ENCODE results near the gene MYO16. TPM values are rescaled to one million over a fixed set of nuclear protein-coding genes. Genes with fewer than 3 reads are reported as not detected.

MYO16 gene
- polyA plus RNA-seq, 6 donors from 2014 or later = not detected

DNA sequence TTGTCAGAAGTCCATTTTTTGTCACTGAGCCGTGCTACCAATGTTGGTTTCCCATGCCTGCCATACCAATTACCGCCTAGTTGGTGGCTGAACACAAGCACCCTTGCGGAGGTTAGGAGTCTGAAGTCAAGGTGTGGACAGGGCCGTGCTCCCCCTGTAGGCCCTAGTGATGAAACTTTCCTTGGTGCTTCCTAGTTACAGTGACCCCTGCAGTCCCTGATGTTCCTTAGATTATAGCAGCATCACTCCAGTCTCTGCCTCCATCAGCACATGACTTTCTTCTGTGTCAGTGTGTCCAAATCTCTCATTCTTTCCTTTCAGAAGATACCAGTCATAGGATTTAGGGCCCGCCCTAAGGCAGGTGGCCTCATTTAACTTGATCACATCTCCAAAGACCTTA, 99.0 kb downstream of the MYO16 start:
- Mint-ChIP-seq H3K36me3 (no peaks in the 10 kb centered on the region), H3K27me3 (no peaks in the 10 kb centered on the region), H3K4me3 (peak overlapping the region in 1 of 8 donors; percentile 10), H3K27ac (no peak overlapping the region), H3K9me3 (peaks cover 0 to 4% (median 0%) of the 10 kb centered on the region in 7 donors), H3K4me1 (no peaks in the 10 kb centered on the region)
- DNase-seq (no peak), ATAC-seq (ENCODE audit: low read depth in 2 of 2) (no peak)

DNA sequence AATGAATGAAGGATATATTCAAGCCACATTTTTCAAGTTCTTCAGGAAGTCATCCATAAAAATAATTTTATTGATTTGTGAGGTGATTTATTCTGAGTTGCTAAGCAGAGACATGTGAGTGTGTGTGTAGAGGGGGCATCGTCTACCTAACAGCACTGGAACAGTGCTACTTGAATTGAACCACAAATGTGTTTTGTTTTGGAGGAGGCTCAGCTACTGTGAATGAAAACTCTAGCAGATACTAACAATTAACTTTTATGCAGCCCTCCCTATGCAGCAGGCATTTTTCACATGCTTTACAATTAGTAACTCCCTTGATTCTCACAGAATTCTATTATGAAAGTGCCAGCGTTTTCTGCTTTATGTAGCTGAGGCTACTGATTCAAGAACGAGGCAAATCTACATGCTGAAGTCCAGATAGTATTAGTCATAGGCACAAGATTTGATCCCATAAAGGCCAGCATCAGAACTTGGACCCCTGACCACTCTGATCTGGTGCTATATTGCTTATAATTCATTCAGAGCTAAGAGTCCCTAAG, 103.7 kb downstream of the MYO16 start:
- Mint-ChIP-seq H3K4me3 (no peak overlapping the region), H3K4me1 (no peaks in the 10 kb centered on the region)
- ATAC-seq (ENCODE audit: low read depth in 2 of 2) = no peak

DNA sequence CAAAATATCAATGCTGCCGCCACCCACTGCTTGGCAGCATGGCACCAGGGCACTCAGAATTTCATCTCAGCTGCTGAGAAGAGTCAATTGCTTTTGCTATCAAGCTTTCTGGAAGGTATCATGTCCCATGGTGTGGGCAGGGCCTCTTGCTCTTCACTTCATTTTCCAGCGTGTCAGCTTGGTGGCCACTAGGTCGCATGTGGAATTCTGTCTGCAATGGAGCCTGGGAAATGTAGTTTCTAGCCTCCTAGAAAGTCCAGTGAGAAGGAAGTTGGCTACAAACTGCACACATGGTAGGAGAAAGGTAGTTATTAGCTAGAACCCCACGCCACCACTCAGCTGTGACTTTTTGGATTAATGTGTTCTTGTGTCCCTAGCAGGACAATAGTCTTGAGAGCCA, 105.3 kb downstream of the MYO16 start:
- DNase-seq = no peak
- ATAC-seq (ENCODE audit: low read depth in 2 of 2) = no peak
- Mint-ChIP-seq H3K9me3 (peaks cover 4 to 18% (median 5%) of the 10 kb centered on the region in 7 donors), H3K27me3 (no peaks in the 10 kb centered on the region), H3K4me1 (no peaks in the 10 kb centered on the region), H3K4me3 (no peak overlapping the region), H3K36me3 (no peaks in the 10 kb centered on the region), H3K27ac (no peak overlapping the region)

More for the DNA sequence above, 103.7 kb downstream of the MYO16 start:
- Mint-ChIP-seq H3K36me3 (no peaks in the 10 kb centered on the region), H3K27me3 (no peaks in the 10 kb centered on the region), H3K9me3 (peaks cover 0 to 11% (median 4%) of the 10 kb centered on the region in 7 donors), H3K27ac (no peak overlapping the region)
- DNase-seq = no peak

DNA sequence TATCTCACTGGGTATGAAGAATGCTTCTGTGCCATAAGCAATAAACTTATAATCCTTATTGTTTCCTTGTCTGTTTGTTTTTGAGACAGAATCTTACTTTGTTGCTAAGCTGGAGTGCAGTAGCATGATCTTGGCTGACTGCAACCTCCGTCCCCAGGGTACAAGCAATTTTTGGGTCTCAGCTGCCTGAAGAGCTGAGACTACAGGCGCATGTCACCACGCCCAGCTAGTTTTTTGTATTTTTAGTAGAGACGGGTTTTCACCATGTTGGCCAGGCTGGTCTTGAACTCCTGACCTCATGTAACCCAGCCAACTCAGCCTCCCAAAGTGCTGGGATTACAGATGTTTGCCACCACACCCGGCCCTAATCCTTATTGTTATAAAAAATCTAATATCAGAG, 112.5 kb downstream of the MYO16 start:
- no peak for DNase-seq
- Mint-ChIP-seq H3K36me3 (no peaks in the 10 kb centered on the region), H3K4me1 (no peaks in the 10 kb centered on the region), H3K9me3 (peaks cover 0 to 34% (median 6%) of the 10 kb centered on the region in 7 donors), H3K27me3 (no peaks in the 10 kb centered on the region), H3K27ac (no peak overlapping the region), H3K4me3 (peak overlapping the region in 1 of 8 donors; percentile 52)
- no peak for ATAC-seq (ENCODE audit: low read depth in 2 of 2)

DNA sequence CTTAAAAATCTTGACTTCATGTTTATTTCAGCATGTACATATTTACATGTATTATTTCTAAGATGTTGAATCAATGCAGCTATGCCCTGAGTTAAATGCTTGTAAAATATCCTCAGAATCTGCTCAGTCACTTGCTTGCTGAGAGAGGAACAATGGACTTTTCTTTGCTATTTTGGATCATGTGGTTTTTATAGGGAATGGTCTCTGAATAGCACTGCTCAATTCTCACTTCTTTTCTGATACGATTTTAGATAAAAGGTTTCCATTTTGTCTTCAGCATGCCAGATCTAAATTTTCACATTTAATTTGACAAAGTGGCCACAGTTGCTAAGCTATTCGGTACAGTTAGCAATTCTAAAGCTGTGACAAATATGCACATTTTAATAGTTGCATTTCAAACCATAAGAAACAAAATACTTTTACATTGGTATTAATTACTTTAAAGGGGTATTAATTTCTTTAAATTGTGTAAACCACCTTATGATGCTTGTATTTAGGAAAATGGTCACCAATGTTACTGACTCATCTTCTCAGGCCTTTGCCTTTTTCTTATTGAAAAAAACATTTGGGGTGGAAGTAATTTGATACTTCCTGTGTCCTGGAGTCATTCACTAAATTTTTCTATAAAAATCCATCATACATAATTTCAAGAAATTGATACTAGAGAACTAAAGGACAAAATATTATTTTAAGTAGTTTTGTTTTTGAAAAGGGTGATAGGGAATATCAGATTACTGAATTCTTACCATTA, 113.5 kb downstream of the MYO16 start:
- Mint-ChIP-seq H3K4me1 (no peaks in the 10 kb centered on the region), H3K27me3 (no peaks in the 10 kb centered on the region), H3K9me3 (peaks cover 0 to 32% (median 6%) of the 10 kb centered on the region in 7 donors), H3K36me3 (no peaks in the 10 kb centered on the region), H3K4me3 (no peak overlapping the region), H3K27ac (no peak overlapping the region)
- ATAC-seq (ENCODE audit: low read depth in 2 of 2) (no peak), DNase-seq (no peak)

DNA sequence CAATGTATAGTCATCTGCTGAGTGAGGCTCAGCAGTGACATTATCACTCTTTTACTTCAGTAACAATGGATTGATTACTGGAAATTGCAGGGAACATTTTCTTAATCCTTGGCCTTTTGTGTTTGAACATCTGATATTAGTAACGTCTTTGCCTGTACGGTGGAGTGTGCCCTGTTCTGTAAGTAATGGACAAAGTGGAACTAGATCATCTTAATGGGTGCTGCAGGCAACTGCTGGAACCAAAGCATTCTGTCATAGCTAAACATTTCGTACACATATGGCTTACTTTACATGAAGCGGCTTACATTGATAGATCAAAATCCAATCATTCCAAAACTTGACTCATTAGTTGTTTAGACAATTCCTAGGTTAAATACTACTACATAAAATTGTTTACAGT, 114.1 kb downstream of the MYO16 start:
- no peak for DNase-seq
- ATAC-seq (ENCODE audit: low read depth in 2 of 2) = no peak
- H3K27ac Mint-ChIP-seq = no peak overlapping the region
- H3K27me3 Mint-ChIP-seq = no peaks in the 10 kb centered on the region
- peaks cover 0 to 26% (median 6%) of the 10 kb centered on the region in 7 donors for H3K9me3 Mint-ChIP-seq
- H3K4me1 Mint-ChIP-seq = no peaks in the 10 kb centered on the region
- no peak overlapping the region for H3K4me3 Mint-ChIP-seq
- no peaks in the 10 kb centered on the region for H3K36me3 Mint-ChIP-seq

DNA sequence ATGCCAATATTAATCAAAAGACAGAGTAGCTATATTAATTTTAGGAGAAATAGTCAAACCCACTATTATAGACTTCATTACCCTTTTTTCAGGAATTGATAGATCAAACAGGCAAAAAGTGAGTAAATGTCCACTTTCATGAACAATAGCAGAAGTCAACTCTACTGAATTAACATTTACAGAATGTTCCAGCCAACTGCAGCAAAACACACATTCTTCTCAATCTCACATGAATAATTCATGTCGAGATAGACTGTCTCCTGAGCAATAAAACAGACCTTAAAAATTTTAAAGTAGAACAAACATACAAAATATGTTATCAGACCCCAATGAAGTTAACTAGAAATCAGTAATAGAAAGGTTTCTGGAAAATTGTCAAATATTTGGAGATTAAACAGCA, 118.4 kb downstream of the MYO16 start:
- Mint-ChIP-seq H3K4me1 (no peaks in the 10 kb centered on the region), H3K27me3 (no peaks in the 10 kb centered on the region), H3K27ac (no peak overlapping the region), H3K9me3 (peaks cover 0 to 11% (median 0%) of the 10 kb centered on the region in 7 donors), H3K4me3 (no peak overlapping the region), H3K36me3 (no peaks in the 10 kb centered on the region)
- ATAC-seq (ENCODE audit: low read depth in 2 of 2) (no peak), DNase-seq (no peak)

DNA sequence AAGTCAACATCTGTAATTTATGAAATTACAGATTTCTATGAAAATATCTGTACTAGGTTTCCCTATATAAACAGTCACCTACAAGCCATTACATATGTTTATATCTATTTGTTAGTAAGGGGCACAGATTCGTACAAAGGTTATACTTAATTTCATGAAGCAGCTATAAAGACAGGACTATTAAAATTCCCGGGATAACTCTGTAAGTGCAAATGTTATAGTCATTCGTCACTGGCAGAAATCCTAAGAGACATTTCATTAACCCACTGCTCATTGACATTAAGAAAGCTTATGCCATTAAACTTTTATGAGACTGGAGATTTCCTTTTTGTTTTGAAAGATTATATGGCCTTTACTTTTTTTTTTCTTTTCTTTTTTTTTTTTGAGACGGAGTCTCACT, 122.9 kb downstream of the MYO16 start:
- no peak for DNase-seq
- Mint-ChIP-seq H3K27me3 (no peaks in the 10 kb centered on the region), H3K27ac (no peak overlapping the region), H3K9me3 (peaks cover 0 to 2% (median 0%) of the 10 kb centered on the region in 7 donors), H3K4me3 (no peak overlapping the region), H3K4me1 (no peaks in the 10 kb centered on the region), H3K36me3 (no peaks in the 10 kb centered on the region)
- no peak for ATAC-seq (ENCODE audit: low read depth in 2 of 2)

DNA sequence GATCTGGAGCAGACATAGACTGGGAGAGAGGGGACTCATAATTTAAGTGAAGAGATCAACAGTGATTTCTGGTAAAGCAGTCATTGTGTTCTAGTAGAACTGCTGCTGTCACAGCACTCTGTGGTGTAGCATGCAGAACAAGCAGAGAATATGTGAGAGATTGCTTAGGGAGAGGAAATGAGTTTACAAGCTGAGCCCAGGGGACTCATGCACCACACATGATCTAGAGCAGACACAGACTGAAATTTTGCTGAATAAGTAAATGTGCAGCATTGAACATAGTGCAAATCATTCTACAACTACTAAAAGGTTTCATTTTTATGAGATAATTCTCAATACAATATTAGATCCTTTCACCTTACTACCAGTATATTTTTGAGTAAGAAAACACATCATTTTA, 125.7 kb downstream of the MYO16 start:
- no peak overlapping the region for H3K27ac Mint-ChIP-seq
- no peak for ATAC-seq (ENCODE audit: low read depth in 2 of 2)

DNA sequence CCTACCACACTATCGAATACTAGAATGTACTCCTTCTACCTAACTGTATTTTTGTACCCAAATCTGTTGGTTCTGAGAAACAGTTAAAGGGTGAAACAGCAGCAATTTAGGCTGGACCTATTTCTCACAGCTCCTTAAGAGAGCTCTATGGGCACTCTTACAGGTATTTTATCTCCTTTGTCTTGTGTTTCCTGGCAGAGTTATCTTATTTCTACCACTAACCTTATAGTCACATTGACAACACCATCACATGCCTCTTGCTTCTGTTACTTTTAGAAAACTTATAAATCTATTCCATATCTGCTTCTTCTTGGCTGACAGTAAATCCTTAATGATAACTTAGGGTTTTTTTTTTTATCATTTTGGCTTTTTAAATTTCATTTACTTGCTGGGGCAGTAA, 130.7 kb downstream of the MYO16 start:
- Mint-ChIP-seq H3K4me3 (no peak overlapping the region), H3K27me3 (no peaks in the 10 kb centered on the region), H3K36me3 (no peaks in the 10 kb centered on the region), H3K9me3 (peaks cover 0 to 6% (median 0%) of the 10 kb centered on the region in 7 donors), H3K4me1 (no peaks in the 10 kb centered on the region), H3K27ac (no peak overlapping the region)
- ATAC-seq (ENCODE audit: low read depth in 2 of 2) (no peak), DNase-seq (no peak)

More for the DNA sequence above, 125.7 kb downstream of the MYO16 start:
- Mint-ChIP-seq H3K9me3 (no peaks in the 10 kb centered on the region), H3K4me1 (no peaks in the 10 kb centered on the region), H3K4me3 (no peak overlapping the region), H3K27me3 (no peaks in the 10 kb centered on the region), H3K36me3 (no peaks in the 10 kb centered on the region)
- no peak for DNase-seq

DNA sequence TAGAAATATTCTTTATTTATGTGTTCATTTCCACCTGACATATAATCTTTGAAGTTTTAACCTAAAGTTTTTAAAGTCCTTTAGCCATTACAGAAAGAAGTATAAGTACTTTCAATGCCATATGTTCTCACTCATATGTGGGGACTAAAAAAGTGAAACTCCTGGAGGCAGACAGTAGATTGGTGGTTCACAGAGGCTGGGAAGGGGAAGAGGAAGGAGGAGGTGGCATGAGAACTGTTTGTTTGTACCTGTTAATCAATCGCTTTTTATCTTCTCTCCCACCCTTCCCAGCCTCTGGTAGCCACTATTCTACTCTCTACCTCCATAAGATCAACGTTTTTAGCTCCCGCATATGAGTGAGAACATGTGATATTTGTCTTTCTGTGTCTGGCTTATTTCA, 131.1 kb downstream of the MYO16 start:
- no peaks in the 10 kb centered on the region for H3K4me1 Mint-ChIP-seq
- H3K27ac Mint-ChIP-seq = no peak overlapping the region
- no peak for DNase-seq
- no peaks in the 10 kb centered on the region for H3K36me3 Mint-ChIP-seq
- H3K9me3 Mint-ChIP-seq = peaks cover 0 to 6% (median 0%) of the 10 kb centered on the region in 7 donors
- ATAC-seq (ENCODE audit: low read depth in 2 of 2) = no peak
- no peaks in the 10 kb centered on the region for H3K27me3 Mint-ChIP-seq
- H3K4me3 Mint-ChIP-seq = no peak overlapping the region

DNA sequence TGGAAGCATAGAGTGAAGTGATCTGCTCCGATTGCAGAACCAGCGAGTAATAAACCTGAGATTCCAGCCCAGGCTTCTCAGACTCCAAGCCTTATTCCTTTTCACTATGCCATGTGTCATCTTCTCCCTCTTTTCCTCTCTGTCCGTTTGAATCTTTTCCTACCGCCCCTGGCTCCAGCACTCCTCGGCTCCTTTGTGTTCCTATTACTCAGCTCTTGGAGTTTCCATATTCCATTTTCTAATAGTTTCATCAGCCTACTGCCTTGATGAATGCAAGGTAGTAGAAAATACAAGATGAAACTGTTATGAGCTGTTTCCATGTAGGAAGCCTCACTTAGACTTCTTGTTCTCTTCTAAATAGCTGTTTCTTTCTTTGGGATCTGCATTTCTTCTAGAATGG, 138.6 kb downstream of the MYO16 start:
- DNase-seq = no peak
- ATAC-seq (ENCODE audit: low read depth in 2 of 2) = no peak
- H3K4me3 Mint-ChIP-seq = no peak overlapping the region
- H3K9me3 Mint-ChIP-seq = no peaks in the 10 kb centered on the region
- H3K36me3 Mint-ChIP-seq = no peaks in the 10 kb centered on the region
- H3K4me1 Mint-ChIP-seq = no peaks in the 10 kb centered on the region
- H3K27me3 Mint-ChIP-seq = no peaks in the 10 kb centered on the region
- H3K27ac Mint-ChIP-seq = no peak overlapping the region

DNA sequence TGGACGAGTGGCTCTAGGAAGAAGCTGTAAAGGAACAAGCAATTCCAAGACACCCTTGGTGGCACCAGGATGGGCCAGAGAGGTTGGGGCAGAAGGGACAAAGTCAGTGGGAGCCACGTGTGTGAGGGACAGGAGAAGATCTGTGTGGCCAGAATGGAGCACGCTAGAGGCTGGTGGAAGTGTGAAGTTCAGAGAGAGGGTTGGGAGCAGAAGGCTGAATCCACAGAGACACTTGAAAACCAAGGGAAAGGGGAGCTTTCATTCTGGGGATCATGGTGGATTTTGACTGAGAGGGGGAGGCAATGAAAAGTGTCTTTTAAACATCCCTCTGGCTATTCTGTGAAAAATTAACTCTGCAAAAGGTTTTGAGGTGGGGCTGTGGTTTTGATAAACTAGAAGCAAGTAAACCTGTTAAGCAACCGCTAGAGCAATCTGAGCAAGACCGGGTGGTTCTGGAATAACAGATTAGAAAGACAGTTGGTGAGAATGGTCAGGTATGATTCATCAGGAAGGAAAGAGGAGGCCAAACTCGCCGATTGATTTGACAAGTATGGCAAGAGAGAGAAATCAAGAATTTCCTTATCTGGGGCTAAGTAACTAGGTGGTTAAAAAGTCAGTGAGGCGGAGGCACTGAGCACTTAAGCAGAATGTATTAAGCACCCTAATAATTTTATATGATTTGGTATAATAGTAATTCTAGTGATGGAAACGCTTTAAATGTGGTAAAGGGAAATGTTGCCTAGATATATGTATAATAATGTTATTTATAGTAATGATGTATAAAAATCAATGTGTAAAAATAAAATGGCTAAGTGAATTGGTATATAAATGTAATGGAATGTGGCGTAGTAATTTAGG, 140.0 kb downstream of the MYO16 start:
- H3K27me3 Mint-ChIP-seq = no peaks in the 10 kb centered on the region
- peak overlapping the region in 1 of 6 donors; percentile 41 for H3K27ac Mint-ChIP-seq
- H3K4me3 Mint-ChIP-seq = no peak overlapping the region
- no peak for ATAC-seq (ENCODE audit: low read depth in 2 of 2)
- H3K36me3 Mint-ChIP-seq = no peaks in the 10 kb centered on the region
- no peak for DNase-seq
- H3K9me3 Mint-ChIP-seq = no peaks in the 10 kb centered on the region
- H3K4me1 Mint-ChIP-seq = no peaks in the 10 kb centered on the region

DNA sequence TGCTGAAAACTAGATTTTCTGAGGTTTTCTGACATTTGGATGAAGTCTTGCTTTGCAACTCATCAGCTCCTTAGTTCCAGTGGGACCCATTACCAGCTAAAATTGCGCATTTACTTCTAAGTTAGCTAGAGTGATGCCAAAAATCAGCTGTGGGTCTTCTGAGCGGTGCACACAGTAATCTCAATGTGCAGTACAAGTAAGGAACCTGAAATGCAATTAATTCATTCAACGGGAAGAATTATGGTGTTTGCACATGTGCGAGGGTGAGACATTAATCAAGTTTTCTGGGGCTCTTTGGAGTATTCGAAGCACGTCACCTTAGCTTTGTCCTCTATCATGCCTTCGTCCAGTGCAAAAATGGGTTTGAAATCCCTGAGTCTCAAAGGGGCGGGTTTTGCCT, 146.2 kb downstream of the MYO16 start:
- no peaks in the 10 kb centered on the region for H3K27me3 Mint-ChIP-seq
- H3K36me3 Mint-ChIP-seq = no peaks in the 10 kb centered on the region
- no peak for DNase-seq
- no peak overlapping the region for H3K4me3 Mint-ChIP-seq
- H3K4me1 Mint-ChIP-seq = no peaks in the 10 kb centered on the region
- peaks cover 0 to 4% (median 0%) of the 10 kb centered on the region in 7 donors for H3K9me3 Mint-ChIP-seq
- no peak overlapping the region for H3K27ac Mint-ChIP-seq
- no peak for ATAC-seq (ENCODE audit: low read depth in 2 of 2)

Measured in naive B cell (primary cell).